KOPT-K1 (cell line): ENCODE measurements around the gene MED27.

ENCODE experiments used
- H3K27ac ChIP-seq: fragments of 200-600 bp; sonication (generic); 2 replicates; pipeline ENCODE4 v1.5.1; 2016; ENCODE audit warnings: antibody characterized with exemption, mild to moderate bottlenecking, low read depth, low read length; ENCODE audit not compliant: poor library complexity, severe bottlenecking
- H3K36me3 ChIP-seq: fragments of 200-600 bp; sonication (generic); 2 replicates; pipeline ENCODE4 v1.5.1; 2017; ENCODE audit warnings: antibody characterized with exemption, mild to moderate bottlenecking, low read length, moderate library complexity; ENCODE audit not compliant: insufficient read depth
- H3K9me3 ChIP-seq: fragments of 200-600 bp; sonication (generic); 2 replicates; pipeline ENCODE4 v1.5.1; 2017; ENCODE audit warnings: antibody characterized with exemption, low read length, mild to moderate bottlenecking; ENCODE audit not compliant: insufficient read depth, poor library complexity, severe bottlenecking

Gene MED27

GRCh38 chr9:131879181-131879910 lies 200.3 kb downstream of the MED27 start:
- Histone ChIP-seq H3K9me3 (no peaks in the 10 kb centered on the region), H3K36me3 (no peaks in the 10 kb centered on the region), H3K27ac (no peak overlapping the region)

GRCh38 chr9:131876486-131876885 lies 203.2 kb downstream of the MED27 start:
- H3K9me3 ChIP-seq, result no peaks in the 10 kb centered on the region
- H3K36me3 ChIP-seq, result no peaks in the 10 kb centered on the region
- H3K27ac ChIP-seq, result no peak overlapping the region

GRCh38 chr9:131875828-131876485 lies 203.7 kb downstream of the MED27 start:
- Histone ChIP-seq H3K9me3 (no peaks in the 10 kb centered on the region), H3K27ac (no peak overlapping the region), H3K36me3 (no peaks in the 10 kb centered on the region)

- no peak overlapping the region for H3K27ac ChIP-seq
- H3K9me3 ChIP-seq, result no peaks in the 10 kb centered on the region
These were observed 204.6 kb downstream of the MED27 start for GRCh38 chr9:131874916-131875670.

GRCh38 chr9:131874447-131874846 lies 205.2 kb downstream of the MED27 start:
- H3K9me3 ChIP-seq, result no peaks in the 10 kb centered on the region
- no peak overlapping the region for H3K27ac ChIP-seq
- H3K36me3 ChIP-seq, result no peaks in the 10 kb centered on the region

More at GRCh38 chr9:131874916-131875670, 204.6 kb downstream of the MED27 start:
- H3K36me3 ChIP-seq, result no peaks in the 10 kb centered on the region

- Histone ChIP-seq H3K36me3 (no peaks in the 10 kb centered on the region), H3K9me3 (no peaks in the 10 kb centered on the region), H3K27ac (no peak overlapping the region)
These were observed 205.7 kb downstream of the MED27 start for GRCh38 chr9:131873891-131874440.

GRCh38 chr9:131873335-131873734 lies 206.3 kb downstream of the MED27 start:
- H3K36me3 ChIP-seq, result no peaks in the 10 kb centered on the region
- no peak overlapping the region for H3K27ac ChIP-seq
- no peaks in the 10 kb centered on the region for H3K9me3 ChIP-seq

- H3K9me3 ChIP-seq, result no peaks in the 10 kb centered on the region
These were observed 207.0 kb downstream of the MED27 start for GRCh38 chr9:131872702-131873101.

GRCh38 chr9:131872006-131872405 lies 207.7 kb downstream of the MED27 start:
- Histone ChIP-seq H3K27ac (no peak overlapping the region), H3K9me3 (no peaks in the 10 kb centered on the region), H3K36me3 (no peaks in the 10 kb centered on the region)

More at GRCh38 chr9:131872702-131873101, 207.0 kb downstream of the MED27 start:
- Histone ChIP-seq H3K36me3 (no peaks in the 10 kb centered on the region), H3K27ac (no peak overlapping the region)

- no peaks in the 10 kb centered on the region for H3K36me3 ChIP-seq
- H3K9me3 ChIP-seq, result no peaks in the 10 kb centered on the region
- H3K27ac ChIP-seq, result no peak overlapping the region
These were observed 209.5 kb downstream of the MED27 start for GRCh38 chr9:131870156-131870555.

GRCh38 chr9:131869348-131869747 lies 210.3 kb downstream of the MED27 start:
- no peak overlapping the region for H3K27ac ChIP-seq
- H3K36me3 ChIP-seq, result no peaks in the 10 kb centered on the region
- no peaks in the 10 kb centered on the region for H3K9me3 ChIP-seq

- no peaks in the 10 kb centered on the region for H3K9me3 ChIP-seq
- H3K36me3 ChIP-seq, result no peaks in the 10 kb centered on the region
- H3K27ac ChIP-seq, result no peak overlapping the region
These were observed 210.9 kb downstream of the MED27 start for GRCh38 chr9:131868766-131869165.

- Histone ChIP-seq H3K36me3 (no peaks in the 10 kb centered on the region), H3K9me3 (no peaks in the 10 kb centered on the region), H3K27ac (no peak overlapping the region)
These were observed 212.0 kb downstream of the MED27 start for GRCh38 chr9:131867611-131868192.

GRCh38 chr9:131865446-131866195 lies 214.0 kb downstream of the MED27 start:
- Histone ChIP-seq H3K36me3 (no peaks in the 10 kb centered on the region; the same call in 1 of the 2 replicates), H3K9me3 (no peaks in the 10 kb centered on the region), H3K27ac (no peak overlapping the region)
